ENCODE results near the gene SHISA6. TPM values are rescaled to one million over a fixed set of nuclear protein-coding genes. Genes with fewer than 3 reads are reported as not detected.

Gene SHISA6
- not detected in 5 replicates for total RNA-seq (2022; extraction: Qiagen RNA extraction; ENCODE audit: low read depth)

DNA sequence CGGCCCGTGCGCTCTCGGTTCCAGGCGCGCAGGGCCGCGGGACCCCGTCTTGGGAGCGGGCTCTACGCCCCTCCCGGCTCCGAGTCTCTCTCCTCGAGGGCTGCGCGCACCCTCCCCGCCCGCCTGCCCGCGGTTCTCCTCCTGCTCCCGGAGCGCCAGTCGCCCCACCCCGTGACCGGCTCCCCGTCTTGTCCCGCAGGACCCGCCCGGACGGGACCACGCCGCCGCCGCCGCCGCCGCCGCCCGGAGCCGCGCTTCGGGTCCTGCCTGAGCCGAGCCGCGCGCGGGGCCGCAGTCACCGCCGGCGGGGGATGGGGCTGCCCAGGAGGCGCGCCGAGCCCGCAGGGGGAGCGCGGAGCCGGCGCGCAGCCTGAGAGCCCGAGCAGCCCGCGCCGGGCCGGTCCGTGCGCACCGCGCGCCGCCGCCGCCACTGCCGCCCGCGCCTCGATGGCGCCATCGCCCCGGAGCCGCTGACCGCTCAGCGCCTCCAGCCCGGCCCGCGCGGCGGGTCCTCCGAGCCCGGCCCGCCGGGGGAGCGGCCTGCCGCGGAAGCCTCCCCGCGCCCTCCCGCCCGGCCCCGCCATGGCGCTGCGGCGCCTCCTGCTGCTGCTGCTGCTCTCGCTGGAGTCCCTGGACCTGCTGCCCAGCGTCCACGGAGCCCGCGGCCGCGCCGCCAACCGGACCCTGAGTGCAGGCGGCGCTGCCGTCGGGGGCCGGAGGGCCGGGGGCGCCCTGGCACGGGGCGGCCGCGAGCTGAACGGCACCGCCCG, at the start of gene SHISA6:
SHISA6 (plus strand) TSS at position 373 of the 770 bp plus-strand sequence.

DNA sequence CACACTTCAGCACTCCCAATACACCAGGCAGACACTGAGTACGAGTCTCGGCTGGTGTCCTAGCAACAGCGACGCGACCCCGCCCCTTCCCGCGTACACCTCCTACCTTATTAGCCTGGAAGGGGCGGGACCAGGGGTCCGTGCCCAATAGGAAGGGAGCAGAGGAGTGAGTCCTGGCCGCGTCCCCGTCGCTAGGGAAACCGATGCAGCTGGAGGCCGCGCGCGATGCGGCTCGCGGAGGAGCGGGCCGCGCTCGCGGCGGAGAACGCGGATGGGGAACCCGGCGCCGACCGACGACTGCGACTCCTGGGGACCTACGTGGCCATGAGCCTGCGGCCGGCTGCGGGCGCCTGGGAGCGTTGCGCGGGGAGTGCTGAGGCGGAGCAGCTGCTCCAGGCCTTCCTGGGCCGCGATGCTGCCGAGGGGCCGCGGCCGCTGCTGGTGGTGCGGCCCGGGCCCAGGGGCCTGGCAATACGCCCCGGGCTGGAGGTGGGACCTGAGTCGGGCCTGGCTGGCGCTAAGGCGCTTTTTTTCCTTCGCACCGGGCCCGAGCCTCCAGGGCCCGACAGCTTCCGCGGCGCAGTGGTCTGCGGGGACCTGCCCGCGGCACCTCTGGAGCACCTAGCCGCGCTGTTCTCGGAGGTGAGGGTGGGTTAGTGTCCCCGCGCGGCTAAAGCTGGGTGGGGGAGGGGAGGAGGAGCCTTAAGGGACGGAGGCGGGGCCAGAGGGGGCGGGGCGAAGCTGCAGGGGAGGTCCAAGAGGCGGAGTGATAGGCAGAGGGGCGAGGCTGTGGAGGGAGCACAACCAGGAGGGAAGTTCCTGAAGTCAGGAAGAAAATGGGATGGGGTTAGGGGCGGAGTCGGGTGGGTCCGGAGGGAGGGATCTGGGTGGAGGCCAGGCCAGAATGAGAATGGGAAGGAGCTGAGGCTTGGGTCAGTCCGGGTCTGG, 357.5 kb downstream of the SHISA6 start, which contains the start of gene DNAH9:
DNAH9 (plus strand) TSS at position 197 of the 948 bp plus-strand sequence; CDS start at position 226, 29 bp downstream.

Measured in A549 treated with RU486 at 1 μM for 4 hours (cell line).